ENCODE measurements around the gene PGF.

DNA sequence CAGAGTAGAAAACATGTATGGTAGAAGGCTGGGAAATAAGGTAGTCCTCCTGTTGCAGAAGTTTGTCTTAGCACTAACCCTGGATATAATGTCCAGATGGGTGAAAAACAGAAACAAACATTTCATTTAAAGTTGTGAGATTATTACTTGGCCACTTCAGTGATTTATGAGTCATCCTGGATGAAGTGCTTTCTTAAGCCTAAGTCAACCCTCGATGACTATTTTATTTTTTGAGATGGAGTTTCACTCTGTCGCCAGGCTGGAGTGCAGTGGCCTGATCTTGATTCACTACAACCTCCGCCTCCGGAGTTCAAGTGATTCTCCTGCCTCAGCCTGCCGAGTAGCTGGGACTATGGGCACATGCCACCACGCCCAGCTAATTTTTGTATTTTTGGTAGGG, 63.5 kb downstream of the PGF start:
- TF ChIP-seq ZFP3 (tag by site-specific recombination; IDR thresholded peaks at IDR 0.05; ENCODE audit: low read depth) (no peak), ZNF555 (tag by site-specific recombination; conservative IDR thresholded peaks at IDR 0.05) (no peak), REST (tag by site-specific recombination; IDR thresholded peaks at IDR 0.05) (no peak), CTCF (tag by site-specific recombination; IDR thresholded peaks at IDR 0.05) (no peak), ZNF24 (tag by site-specific recombination; IDR thresholded peaks at IDR 0.05) (no peak), ZNF362 (tag by site-specific recombination; IDR thresholded peaks at IDR 0.05) (no peak), ZNF280D (tag by site-specific recombination; IDR thresholded peaks at IDR 0.05) (no peak), YY1 (tag by site-specific recombination; IDR thresholded peaks at IDR 0.05) (no peak), ZNF16 (tag by site-specific recombination; IDR thresholded peaks at IDR 0.05; ENCODE audit: low read depth) (no peak), ZNF274 (IDR thresholded peaks at IDR 0.05; ENCODE audit: low read length) (no peak), ZNF274 (tag by site-specific recombination; IDR thresholded peaks at IDR 0.05; ENCODE audit: borderline replicate concordance) (no peak), ZNF18 (tag by site-specific recombination; IDR thresholded peaks at IDR 0.05) (no peak)
- TF ChIP-seq, protein P1, sequence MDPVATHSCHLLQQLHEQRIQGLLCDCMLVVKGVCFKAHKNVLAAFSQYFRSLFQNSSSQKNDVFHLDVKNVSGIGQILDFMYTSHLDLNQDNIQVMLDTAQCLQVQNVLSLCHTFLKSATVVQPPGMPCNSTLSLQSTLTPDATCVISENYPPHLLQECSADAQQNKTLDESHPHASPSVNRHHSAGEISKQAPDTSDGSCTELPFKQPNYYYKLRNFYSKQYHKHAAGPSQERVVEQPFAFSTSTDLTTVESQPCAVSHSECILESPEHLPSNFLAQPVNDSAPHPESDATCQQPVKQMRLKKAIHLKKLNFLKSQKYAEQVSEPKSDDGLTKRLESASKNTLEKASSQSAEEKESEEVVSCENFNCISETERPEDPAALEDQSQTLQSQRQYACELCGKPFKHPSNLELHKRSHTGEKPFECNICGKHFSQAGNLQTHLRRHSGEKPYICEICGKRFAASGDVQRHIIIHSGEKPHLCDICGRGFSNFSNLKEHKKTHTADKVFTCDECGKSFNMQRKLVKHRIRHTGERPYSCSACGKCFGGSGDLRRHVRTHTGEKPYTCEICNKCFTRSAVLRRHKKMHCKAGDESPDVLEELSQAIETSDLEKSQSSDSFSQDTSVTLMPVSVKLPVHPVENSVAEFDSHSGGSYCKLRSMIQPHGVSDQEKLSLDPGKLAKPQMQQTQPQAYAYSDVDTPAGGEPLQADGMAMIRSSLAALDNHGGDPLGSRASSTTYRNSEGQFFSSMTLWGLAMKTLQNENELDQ (tag by site-specific recombination; IDR thresholded peaks at IDR 0.05; ENCODE audit: low read depth): no peak
- TF ChIP-seq, protein P2, sequence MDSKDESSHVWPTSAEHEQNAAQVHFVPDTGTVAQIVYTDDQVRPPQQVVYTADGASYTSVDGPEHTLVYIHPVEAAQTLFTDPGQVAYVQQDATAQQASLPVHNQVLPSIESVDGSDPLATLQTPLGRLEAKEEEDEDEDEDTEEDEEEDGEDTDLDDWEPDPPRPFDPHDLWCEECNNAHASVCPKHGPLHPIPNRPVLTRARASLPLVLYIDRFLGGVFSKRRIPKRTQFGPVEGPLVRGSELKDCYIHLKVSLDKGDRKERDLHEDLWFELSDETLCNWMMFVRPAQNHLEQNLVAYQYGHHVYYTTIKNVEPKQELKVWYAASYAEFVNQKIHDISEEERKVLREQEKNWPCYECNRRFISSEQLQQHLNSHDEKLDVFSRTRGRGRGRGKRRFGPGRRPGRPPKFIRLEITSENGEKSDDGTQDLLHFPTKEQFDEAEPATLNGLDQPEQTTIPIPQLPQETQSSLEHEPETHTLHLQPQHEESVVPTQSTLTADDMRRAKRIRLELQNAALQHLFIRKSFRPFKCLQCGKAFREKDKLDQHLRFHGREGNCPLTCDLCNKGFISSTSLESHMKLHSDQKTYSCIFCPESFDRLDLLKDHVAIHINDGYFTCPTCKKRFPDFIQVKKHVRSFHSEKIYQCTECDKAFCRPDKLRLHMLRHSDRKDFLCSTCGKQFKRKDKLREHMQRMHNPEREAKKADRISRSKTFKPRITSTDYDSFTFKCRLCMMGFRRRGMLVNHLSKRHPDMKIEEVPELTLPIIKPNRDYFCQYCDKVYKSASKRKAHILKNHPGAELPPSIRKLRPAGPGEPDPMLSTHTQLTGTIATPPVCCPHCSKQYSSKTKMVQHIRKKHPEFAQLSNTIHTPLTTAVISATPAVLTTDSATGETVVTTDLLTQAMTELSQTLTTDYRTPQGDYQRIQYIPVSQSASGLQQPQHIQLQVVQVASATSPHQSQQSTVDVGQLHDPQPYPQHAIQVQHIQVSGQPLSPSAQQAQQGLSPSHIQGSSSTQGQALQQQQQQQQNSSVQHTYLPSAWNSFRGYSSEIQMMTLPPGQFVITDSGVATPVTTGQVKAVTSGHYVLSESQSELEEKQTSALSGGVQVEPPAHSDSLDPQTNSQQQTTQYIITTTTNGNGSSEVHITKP (tag by site-specific recombination; IDR thresholded peaks at IDR 0.05): no peak
